ENCODE results near the gene ZNF600.
A peak's percentile ranks its signal among the peaks of the same experiment; 100 is the strongest.
"Not testable (repeated sequence)": the region's sequence is repeated elsewhere in the genome, so short reads cannot be mapped to it uniquely, and the experiment has no call there.

ZNF600 gene

DNA sequence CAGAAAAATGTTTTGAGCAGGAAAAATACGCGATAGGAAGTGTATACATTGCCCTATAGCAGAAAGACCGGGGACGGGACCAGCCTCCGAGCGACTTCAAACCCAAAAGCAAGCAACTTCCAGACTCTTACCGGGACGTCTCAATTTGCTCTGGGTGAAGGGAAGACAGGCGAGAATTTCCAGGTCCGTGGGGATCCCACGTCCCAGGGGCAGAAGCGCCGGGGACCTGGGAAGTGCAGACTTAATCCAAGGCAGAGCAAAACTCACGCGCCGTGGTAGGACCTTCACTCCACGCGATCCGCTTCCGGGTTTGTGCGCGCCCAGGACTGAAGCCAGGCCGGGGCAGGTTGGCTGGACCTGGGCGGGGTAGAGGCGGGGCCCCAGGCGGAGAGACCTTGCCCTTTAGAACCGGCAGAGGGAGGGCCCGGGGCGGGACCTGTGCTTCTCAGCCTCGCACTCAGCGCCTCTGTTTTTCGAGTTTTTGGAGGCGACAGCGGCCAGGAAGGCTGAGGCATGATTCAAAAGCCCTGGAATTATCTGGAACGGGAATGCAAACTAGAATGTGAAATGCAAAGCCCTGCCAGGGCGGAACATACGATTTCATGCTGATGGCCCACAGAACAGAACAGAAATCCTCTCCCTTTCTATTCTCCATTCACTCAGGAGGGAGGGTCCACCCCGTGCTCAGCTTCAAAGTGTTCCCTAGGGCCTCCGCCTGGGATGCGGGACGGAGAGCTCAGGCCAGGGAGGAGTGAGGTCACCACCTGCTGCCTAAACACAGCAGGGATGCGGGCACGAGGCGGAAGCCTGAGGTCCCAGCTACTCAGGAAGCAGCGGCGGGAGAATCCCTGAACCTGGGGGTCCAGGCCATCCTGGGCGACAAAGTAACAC, at the start of gene ZNF600:
Gene ZNF600 (minus strand): TSS at position 328 of the 891 bp plus-strand sequence. CDS start 7,903 bp downstream, outside the sequence.
- DNase-seq: not testable (repeated sequence)

DNA sequence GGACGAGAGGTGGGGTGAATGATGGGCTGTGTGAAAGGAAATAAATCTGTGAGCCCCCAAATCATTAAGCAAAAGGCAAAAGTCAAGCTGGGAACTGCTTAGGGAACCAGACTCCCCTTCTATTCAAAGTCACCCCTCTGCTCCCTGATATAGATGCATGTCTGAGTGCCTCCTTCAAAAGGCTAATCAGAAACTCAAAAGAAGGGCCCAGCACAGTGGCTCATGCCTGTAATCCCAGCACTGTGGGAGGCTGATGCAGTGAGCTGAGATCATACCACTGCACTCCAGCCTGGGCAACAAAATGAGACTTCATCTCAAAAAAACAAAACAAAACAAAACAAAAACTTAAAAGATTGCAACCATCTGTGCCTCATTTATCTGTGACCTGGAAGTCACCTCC, 47.7 kb upstream of the ZNF600 start:
- not testable (repeated sequence) for DNase-seq

DNA sequence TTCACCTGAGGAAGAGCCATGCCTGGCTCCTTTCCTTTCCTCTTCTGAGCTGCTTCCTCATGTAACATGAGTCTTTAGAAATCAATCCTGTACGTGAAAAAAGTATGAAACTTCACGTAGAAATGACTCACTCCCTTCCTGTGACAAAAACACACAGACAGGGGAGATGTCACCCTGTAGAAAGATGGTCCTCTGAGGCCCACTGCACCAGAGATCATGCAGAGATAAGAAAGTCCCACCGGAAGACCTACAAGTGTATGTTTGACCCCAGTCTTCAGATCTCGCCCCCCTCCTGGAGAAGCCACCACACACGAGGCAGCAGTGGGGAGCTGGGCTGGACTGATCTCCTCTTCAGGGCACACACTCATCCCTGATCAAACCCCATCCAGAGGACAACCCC, 47.0 kb upstream of the ZNF600 start:
- DNase-seq: not testable (repeated sequence)

DNA sequence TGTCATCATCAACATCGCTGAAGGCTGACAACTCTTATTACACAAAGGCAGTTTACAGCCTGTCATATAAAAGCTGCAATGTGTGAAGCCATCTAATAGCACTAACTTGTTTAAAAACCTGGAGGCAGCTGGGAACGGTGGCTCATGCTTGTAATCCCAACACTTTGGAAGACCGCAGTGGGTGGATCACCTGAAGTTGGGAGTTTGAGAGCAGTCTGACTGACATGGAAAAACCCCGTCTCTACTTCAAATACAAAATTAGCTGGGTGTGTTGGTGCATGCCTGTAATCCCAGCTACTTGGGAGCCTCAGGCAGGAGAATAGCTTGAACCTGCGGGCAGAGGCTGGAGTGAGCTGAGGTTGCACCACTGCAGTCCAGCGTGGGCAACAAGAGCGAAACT, 43.3 kb upstream of the ZNF600 start:
- DNase-seq: not testable (repeated sequence)

DNA sequence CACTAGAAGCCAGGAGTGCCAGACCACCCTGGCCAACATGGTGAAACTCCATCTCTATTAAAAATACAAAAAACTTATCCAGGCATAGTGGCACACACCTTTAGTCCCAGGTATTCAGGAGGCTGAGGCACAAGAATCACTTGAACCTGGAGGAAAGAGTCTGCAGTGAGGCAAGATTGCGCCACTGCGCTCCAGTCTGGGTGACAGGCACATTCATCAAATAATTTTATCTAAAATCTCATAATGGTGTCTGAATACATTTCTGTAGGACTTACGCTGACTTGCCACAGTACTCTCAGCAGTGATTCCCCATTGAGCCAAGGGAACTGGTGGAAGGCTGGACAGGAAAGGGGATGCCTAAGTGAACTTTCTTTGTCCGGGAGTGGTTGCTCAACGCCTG, 39.2 kb upstream of the ZNF600 start:
- no peak for DNase-seq

DNA sequence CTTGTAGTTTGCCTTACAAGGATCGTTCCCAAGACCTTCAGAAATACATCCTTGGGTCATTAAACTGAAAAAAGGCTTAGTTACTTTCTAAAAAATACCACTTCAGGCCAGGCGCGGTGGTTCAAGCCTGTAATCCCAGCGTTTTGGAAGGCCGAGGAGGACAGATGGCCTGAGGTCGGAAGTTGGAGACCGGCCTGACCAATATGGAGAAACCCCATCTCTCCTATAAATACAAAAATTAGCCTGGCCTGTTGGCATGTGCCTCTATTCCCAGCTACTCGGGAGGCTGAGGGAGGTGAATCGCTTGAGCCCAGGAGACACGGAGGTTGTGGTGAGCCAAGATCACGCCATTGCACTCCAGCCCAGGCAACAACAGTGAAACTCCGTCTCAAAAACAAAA, 37.1 kb upstream of the ZNF600 start:
- DNase-seq: no peak

DNA sequence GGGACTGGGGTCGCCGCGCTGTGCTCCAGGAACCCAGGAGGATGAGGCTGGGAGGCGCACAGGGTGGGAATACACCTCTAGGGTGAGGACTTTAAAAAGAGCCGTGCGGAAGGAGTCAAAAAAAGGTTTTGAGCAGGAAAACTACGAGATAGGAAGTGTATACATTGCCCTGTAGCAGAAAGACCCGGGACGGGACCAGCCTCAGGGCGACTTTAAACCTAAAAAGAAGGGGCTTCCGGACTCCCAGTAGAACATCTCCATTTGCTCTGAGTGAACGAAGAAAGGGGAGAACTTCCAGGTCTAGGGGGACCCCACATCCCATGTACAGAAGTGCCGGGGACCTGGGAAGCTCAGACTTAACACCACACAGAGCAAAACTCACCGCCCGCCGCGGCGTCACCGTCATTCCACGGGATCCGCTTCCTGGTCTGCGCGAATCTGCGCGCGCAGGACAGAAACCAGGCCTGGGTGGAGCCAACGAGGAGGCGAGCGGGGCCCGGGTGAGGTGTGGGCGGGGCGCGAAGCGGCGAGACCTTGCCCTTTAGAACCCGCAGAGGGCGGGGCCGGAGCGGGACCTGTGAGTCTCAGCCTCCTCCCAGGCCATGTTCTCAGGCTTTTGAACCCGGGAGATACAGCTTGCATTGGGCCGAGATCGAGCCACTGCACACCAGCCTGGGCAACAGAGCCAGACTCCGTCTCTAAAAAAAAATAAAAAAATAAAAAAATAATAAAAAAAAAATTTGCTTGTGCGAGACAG, 34.8 kb upstream of the ZNF600 start, which contains the start of gene ZNF28:
Gene ZNF28 (minus strand): TSS at position 430 of the 757 bp plus-strand sequence. CDS start 3,675 bp downstream, outside the sequence.
- DNase-seq: peak; percentile 12

DNA sequence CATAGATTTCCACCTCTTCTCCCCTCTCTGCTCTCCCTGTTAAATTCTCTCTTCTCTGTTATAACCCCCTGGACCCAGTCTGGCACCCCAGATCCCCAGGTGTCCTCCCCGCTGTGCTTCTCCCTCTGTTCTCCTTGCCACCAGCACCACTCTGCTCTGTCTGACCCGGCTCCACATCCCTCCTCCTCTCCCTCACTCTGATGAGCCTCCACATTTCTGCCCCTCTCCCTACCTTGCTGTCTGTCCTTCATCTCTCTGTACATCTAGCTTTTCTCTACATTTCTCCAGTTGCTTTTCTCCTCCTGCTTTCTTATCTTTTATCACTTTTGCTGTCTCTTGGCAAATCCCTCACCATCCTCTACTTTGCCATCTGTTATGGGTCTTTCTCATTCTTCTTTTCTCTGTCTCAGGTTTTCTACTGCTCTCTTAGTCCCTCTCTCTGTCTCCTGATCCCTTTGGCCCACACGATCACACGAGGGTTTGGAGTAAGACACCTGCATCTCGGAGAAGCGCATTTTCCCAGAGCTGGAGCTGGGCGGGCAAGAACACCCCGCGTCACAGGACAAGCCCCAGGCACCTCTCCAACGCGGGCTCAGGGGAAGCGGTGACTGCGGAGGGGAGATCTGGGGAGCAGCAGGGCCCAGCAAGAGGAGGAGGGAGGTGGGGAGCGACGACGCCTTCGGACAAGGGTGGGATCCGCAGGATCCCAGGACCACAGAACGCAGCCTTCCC, 34.0 kb upstream of the ZNF600 start:
- not testable (repeated sequence) for DNase-seq

DNA sequence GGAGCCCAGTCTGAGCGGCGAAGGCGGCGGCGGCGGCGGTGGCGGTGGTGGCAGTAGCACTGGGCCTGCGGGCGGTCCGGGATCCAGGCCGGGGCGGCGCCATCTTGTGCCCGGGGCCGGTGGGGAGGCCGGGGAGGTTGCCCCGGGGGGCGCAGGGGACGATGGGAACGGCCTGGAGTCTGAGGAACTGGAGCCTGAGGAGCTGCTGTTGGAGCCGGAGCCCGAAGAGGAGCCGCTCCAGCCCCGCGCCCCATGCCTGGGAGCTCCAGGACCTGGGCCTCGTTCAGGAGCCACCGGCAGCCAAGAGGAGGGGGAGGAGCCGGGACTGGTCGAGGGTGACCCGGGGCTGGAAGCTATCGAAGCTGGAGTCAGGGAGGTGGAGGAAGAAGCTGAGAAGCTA, 23.2 kb upstream of the ZNF600 start:
- no peak for DNase-seq

DNA sequence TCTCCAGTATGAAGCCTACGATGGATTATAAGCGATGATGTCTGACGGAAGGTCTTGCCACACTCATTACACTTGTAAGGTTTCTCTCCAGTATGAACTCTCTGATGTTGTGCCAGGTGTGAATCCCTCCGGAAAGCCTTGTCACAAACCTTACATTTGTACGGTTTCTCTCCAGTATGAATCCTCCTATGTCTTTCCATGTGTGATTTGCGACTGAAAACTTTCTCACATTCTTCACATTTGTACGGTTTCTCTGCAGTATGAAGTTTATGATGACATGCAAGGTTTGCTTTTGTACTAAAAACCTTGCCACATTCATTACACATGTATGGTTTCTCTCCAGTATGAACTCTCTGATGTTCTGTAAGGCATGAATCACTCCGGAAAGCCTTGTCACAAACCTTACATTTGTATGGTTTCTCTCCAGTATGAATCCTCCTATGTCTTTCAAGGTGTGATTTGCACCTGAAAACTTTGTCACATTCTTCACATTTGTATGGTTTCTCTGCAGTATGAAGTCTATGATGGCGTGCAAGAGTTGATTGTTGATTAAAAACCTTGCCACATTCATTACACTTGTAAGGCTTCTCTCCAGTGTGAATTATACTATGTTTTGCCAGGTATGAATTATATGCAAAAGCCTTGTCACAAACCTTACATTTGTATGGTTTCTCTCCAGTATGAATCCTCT, 13.5 kb upstream of the ZNF600 start:
- not testable (repeated sequence) for DNase-seq

DNA sequence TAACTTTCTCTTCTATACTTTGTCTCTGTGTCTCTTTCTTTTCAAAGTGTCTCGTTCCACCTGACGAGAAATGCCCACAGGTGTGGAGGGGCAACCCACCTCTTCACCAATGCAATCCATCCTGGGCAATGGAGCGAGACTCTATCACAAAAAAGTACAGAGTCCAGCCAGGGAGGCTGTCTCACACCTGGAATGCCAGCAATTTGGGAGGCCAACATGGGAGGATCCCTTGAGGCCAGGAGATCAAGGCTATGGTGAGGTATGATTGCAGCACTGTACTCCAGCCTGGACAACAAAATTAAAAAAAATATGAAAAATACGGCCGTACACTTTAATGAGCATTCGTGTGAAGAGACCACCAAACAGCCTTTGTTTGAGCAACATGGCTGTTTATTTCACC, 2.8 kb upstream of the ZNF600 start:
- DNase-seq: no peak

DNA sequence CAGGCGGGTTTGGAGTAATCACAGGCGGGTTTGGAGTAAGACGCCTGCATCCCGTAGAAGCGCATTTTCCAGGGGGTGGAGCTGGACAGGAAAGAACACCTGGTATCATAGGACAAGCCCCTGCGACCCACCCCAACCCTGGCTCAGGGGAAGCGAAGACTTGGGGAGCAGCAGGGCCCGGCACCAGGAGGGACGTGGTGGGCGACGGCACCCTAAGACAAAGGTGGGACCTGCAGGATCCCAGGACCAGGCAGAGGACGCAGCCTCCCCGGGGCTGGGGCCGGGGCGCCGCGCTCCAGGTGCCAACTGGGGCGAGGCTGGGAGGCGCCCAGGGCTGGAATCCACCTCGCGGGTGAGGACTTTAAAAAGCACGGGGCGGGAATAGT, 520 bp downstream of the ZNF600 start:
- no peak for DNase-seq

DNA sequence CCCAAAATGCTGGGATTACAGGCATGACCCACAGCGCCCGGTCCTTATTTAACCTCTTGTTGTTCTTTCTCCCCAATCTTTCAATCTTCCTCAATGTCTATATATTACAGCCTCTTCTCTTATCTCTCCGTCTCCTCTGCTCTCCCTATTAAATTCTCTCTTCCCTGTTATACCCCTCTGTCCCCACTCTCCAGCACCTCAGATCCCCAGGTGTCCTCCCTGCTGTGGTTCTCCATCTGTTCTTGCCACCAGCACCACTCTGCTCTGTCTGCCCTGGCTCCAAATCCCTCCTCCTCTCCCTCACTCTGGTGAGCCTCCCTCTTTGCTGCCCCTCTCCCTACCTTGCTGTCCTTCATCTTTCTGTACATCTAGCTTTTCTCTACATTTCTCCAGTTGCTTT, 1.1 kb downstream of the ZNF600 start:
- DNase-seq: no peak

DNA sequence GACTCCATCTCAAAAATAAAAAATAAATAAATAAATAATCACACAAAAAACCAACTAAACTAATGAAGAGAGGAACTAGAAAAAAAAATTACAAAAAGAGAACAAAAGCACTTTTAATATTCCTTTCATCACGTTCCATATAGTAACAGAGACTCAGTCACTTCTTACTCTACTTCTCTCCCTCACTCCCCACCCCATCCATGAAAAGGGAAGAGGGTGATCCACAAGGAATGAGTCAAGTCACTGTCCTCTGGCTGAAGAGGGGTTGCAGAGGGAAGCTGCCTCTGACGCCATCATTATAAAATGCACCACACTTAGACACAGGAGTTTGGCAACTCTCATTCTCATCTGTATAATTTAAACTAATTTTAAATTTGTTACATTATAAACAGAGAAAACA, 3.7 kb downstream of the ZNF600 start:
- not testable (repeated sequence) for DNase-seq

DNA sequence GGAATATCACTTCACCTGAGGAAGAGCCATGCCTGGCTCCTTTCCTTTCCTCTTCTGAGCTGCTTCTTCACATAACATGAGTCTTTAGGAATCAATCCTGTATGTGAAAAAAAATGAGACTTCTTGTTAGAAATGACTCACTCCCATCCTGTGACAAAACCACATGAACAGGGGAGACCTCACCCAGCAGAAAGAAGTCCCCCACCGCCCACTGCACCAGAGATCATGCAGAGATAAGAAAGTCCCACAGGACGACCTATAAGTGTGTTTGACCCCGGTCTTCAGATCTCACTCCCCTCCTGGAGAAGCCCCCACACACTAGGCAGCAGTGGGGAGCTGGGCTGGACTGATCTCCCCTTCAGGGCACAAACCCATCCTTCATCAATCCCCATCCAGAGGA, 7.8 kb downstream of the ZNF600 start:
- DNase-seq: no peak

DNA sequence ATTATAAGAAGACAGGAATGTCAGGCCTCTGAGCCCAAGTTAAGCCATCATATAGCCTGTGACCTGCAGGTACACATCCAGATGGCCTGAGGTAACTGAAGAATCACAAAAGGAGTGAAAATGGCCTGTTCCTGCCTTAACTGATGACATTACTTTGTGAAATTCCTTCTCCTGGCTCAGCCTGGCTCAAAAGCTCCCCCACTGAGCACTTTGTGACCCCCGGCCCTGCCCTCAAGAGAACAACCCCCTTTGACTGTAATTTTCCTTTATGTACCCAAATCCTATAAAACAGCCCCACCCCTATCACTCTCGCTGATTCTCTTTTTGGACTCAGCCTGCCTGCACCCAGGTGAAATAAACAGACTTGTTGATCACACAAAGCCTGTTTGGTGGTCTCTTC, 30.1 kb downstream of the ZNF600 start:
- not testable (repeated sequence) for DNase-seq

DNA sequence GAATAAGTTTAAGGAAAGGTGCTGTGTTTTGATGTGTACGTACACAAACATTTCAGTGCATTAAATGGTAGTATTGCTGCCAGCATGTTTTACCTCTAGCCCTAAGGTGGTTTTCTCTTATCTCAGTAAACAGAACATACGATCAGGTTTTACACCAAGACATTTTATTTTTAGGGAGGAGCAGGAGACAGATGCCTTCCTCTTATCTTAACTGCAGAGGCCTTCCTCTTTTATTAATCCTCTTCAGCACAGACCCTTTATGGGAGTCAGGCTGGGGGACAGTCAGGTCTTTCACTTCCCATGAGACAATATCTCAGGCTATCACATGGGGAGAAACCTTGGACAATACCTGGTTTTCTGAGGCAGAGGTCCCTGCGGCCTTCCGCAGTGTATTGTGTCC, 36.8 kb downstream of the ZNF600 start:
- no peak for DNase-seq

DNA sequence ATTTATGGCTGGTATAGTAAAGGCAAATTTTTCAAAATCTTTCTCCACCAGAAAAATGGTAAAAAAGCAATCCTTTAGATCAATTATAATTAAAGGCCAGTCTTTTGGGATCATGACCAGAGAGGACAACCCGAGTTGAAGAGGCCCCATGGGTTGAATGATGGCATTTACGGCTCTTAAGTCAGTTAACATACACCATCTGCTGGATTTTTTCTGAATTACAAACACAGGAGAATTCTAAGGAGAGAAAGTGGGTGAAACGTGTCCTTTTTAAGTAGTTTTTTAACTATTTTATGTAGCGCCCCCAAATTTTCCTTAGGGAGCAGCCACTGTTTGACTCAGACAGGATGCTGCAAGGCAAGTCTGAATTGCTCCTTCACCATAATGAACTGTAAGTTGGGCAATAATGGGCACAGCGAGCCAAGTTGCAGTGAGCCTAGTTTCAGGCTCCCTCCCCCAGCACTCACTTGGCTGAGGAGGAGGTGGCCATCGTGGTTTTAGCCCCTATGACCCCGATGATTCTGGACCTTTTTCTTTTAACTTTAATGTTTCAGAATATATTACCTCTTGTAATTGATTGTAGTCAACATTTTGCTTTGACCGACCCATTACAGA, 38.1 kb downstream of the ZNF600 start:
- DNase-seq: no peak

DNA sequence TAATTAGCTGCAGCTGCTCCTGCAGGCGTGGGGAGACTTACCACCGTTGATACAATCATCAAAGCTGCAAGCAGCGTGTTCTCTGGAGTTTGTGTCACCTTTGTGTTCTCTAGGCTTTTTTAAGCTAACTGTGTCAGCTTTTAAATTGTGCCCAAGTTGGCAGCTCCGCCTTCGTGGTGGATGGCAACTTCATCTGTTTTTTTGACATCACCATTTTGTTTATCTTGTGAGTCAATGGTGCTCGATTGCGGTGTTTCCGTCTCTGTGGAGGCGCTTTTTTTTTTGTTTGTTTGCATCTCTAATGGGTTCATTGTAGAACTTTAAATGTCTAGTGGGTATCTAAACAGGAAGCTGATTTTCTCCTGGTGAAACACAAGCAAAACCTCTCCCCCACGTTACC, 40.7 kb downstream of the ZNF600 start:
- not testable (repeated sequence) for DNase-seq

DNA sequence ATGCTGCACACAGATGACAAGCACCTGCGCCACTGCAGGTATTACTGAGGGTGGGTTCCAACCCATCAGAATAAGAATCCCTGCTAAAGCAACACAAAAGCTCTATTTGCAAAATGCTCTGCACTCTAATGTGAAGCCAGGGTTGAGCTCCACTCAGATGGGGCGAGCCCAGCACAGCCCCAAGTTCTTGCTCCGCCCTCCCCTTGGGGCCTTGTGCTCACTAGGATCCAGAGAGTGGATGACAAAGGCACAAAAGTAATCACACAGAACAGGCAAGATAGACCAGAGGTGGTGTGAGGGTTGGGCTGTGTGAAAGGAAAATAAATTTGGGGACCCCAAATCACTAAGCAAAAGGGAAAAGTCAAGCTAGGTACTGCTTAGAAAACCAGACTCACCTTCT, 43.5 kb downstream of the ZNF600 start:
- no peak for DNase-seq

DNA sequence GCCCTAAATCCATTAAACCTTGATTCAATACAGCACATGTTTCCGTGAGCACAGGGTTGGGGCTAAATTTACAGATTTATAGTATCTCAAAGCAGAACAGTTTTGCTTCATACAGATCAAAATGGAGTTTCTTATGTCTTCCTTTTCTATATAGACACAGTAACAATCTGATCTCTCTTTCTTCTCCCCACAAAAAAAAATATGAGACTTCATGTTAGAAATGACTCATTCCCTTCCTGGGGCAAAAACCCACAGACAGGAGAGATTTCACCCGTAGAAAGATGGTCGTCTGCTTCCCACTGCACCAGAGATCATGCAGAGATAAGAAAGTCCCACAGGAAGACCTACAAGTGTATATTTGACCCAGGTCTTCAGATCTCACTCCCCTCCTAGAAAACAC, 44.1 kb downstream of the ZNF600 start:
- DNase-seq: no peak

DNA sequence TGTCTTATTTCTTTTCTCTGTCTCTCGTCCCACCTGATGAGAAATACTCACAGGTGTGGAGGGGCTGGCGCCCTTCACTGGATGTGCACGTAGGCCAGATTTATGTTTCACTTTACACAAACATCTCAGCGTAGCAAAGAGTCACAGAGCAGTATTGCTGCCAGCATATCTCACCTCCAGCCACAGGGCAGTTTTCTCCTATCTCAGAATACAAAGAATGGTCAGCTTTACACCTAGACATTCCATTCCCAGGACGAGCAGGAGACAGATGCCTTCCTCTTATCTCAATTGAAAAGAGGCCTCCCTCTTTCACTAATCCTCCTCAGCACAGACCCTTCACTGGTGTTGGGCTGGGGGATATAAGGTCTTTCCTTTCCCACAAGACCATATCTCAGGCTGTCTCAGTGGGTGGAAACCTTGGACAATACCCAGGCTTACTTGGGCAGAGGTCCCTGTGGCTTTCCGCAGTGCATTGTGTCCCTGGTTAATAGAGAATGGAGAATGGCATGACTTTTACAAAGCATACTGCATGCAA, 44.6 kb downstream of the ZNF600 start:
- no peak for DNase-seq

All from NCI-H1092 (cell line).